GM19238 (cell line): ENCODE data around the gene VPS11.
A peak's percentile ranks its signal among the peaks of the same experiment; 100 is the strongest.

Experiments
- DNase-seq: peaks from one replicate; pipeline ENCODE4 v3.0.0; 2011; ENCODE audit warnings: low spot score; ENCODE audit not compliant: insufficient read length

VPS11 gene

DNA sequence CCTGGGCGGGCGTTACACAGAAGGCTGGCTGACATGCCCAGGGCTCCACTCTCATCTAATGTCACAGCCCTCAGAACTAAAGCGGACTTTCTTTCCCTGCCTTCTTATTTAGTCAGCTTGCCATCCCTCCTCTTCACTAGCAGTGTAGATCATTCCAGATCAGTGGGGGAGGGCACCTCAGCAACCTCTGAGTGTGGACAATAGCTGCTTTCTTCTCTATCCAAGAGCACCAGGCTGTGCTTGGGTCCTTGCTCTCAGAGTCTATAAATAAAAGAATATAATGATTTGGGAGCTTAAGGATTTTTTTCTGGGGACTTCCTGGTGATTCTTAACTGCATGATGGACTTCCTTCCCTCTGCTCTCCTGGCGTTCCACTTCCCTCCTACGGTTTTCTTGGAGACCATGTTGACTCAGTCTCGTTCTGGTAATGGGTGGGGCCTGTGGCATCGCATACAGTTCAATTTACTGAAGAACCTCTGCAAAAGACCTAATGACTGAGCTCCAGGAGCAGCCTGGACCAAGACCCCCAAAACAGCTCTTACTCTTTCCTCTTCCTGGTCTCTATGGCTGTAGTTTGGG is 14.2 kb downstream of the VPS11 start:
- no peak for DNase-seq

DNA sequence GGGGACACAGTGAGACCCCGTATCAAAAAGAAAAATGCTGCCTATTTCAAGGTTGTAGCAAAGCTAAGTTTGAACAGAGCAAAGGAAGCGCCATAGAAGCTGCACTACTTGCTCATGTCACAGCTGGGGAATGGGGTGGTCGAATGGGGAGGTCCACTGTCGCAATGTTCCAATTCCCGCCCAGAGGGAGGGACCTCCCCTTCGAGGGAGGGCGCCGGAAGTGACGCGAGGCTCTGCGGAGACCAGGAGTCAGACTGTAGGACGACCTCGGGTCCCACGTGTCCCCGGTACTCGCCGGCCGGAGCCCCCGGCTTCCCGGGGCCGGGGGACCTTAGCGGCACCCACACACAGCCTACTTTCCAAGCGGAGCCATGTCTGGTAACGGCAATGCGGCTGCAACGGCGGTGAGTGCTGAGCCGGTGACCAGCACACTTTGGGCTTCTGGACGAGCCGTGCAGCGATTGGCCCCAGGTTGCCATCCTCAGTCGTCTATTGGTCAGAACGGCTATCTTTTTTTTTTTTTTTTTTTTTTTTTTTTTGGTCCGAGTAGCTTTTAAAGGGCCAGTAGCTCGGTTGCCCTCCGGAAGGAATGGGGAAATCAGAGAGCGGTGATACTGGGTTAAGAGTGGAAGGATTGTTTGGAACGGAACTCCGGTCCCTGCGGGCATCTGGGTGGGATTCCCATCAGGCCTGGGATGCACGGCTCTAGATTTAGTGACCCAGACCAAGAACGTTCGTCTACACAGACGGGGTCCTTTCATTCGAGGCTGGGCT is 17.2 kb downstream of the VPS11 start, which contains the start of gene HMBS:
HMBS (plus strand) TSS at position 219 of the 774 bp plus-strand sequence; CDS start at position 372, 153 bp downstream.
- DNase-seq = peak; percentile 92

DNA sequence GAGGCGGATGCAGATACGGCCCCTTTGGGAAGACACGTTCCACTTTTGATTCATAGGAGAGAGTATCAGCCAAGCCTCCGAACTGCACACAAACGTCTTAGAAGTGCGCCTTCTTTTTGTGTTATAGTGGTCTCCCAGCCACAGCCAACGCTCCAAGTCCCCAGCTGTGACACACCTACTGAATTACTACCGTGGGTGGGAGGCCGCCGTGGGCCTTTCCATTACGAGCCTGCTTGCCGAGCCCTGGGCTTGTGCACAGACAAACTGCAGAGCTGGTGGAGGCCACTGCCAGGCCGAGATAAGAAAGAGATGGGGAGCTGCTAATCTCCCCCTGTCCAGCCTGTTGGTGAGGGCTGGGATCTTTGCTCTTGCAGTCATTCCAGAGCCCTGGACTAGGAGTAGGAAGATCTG is 17.8 kb downstream of the VPS11 start:
- DNase-seq = no peak

GRCh38 chr11:119087123-119087522 is 19.5 kb downstream of the VPS11 start:
- DNase-seq = no peak

DNA sequence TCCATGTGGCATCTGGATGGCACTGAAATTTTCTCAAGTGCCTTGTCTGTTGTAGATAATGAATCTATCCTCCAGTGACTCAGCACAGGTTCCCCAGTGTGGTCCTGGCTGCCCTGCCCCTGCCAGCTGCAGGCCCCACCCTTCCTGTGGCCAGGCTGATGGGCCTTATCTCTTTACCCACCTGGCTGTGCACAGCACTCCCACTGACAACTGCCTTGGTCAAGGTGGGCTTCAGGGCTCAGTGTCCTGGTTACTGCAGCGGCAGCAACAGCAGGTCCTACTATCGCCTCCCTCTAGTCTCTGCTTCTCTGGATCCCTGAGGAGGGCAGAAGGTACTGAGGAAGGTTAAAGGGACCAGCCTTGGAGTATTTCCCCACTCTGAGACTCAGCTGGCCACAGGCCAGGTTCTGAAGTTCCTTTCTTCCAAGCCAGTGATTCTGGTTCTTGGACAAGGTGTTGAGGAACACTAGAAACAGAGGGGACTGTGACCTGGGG is 20.2 kb downstream of the VPS11 start:
- DNase-seq = no peak

GRCh38 chr11:119088406-119088805 is 20.8 kb downstream of the VPS11 start:
- no peak for DNase-seq

DNA sequence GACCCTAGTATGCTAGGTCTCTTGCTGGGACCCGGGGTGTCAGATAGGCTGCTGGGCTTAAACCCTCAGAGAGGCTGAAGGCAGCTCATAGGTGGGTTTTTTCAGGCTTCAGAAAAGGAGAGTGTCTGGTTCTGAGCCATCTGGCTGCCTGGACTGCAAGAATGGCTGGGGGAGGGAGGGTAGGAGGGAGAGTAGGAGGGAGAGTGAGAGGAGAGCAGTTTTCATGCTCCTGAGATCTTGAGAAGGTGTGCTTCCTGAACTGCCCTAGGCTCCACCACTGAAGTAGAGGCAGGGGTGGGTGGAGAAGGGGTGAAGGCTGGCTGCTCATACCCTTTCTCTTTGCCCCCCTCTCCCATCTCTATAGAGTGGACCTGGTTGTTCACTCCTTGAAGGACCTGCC is 21.7 kb downstream of the VPS11 start:
- DNase-seq = no peak

- no peak for DNase-seq
These were observed 23.6 kb downstream of the VPS11 start for GRCh38 chr11:119091178-119091577.

GRCh38 chr11:119091966-119092879 is 24.6 kb downstream of the VPS11 start:
- DNase-seq = no peak

DNA sequence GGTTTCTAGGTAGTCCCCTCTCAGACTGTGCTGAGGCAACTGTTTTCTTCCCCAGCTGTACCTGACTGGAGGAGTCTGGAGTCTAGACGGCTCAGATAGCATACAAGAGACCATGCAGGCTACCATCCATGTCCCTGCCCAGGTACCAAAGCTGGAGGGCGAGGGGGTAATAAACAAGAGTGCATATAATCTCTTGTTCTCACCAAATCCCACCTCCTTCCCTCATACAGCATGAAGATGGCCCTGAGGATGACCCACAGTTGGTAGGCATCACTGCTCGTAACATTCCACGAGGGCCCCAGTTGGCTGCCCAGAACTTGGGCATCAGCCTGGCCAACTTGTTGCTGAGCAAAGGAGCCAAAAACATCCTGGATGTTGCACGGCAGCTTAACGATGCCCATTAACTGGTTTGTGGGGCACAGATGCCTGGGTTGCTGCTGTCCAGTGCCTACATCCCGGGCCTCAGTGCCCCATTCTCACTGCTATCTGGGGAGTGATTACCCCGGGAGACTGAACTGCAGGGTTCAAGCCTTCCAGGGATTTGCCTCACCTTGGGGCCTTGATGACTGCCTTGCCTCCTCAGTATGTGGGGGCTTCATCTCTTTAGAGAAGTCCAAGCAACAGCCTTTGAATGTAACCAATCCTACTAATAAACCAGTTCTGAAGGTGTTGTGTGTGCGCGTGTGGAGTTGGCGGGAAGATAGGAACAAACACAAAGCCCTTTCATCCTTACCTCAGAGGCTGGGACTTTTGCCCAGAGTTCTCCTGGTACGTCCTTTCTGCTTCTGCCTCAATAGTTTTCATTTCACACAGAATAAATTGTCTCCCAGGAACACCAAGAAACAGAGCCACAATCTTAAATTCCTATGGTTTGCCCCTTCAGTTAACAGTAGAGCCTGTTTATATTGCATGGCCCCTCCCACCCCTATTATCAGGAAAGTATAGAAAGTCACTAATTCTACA is 25.5 kb downstream of the VPS11 start:
- no peak for DNase-seq

- DNase-seq = no peak
These were observed 26.6 kb downstream of the VPS11 start for GRCh38 chr11:119093942-119094815.

DNA sequence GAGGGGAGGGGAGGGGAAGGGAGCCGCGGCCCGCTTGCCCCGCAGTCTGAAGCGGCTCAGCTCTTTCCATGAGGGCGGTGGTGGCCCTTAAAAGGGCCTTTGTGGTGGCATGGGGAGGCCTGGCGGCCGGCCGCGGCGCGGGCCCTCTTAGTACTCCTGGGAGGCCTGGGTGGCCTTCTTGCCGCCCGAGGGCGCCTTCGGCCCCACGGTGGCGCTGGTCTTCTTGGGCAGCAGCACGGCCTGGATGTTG is 27.1 kb downstream of the VPS11 start:
- DNase-seq = peak; percentile 37

GRCh38 chr11:119095066-119095880 is 27.7 kb downstream of the VPS11 start:
- DNase-seq = peak; percentile 96

DNA sequence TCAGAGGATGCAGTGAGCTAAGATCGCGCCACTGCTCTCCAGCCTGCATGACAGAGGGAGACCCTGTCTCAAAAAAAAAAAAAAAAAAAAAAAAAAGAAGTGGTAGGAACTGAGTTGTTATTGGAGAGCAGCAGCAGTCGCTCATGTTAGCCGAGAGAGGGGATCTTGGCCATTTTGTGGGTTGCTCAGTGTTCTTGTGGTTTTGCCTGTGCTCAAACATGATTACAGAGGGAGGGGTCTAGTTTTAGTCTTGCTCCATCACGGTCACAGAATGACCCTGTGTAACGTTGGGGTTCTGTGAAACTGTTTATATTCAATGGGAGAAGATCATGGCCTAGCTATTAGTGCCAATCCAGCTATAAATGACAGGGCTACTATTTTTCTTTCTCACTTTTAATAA is 32.1 kb downstream of the VPS11 start:
- DNase-seq = no peak

- DNase-seq = no peak
These were observed 32.8 kb downstream of the VPS11 start for GRCh38 chr11:119100246-119100970.

DNA sequence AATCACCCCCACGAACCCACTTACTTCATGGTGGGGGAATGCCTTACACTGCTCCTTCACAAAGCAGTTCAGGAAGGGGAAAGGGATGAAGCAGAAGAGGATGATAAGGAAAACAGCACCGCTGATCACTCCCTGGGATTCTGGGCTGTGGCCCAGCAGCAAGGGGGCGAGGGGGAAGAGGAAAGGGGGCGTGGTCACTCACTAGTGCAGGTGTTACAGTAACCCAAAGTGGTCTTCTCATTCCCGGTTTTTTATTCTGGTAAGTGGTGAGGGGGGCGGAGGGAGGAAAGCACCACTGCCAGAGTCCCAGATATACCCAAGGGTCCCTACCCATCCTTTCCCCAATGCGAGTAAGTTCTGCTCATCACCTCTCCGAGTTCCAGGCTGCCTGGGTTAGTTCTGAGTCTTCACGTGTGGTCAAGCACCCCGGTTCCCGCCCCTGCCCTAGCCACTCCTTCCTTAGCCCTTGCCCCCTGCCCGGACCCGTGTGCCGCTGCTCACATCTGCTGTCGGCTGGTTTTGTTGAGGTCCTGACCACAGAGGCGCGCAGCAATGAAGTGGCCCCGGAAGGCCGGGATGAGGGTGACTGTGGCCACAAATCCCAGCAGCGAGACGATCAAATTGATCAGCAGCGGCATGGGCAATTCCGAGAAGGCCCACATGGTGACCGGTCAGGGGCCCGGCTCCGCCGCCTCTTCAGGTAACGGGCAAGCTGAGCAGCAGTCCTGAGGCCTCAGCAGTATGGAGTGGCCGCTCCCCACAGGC is 33.6 kb downstream of the VPS11 start:
- peak; percentile 32 for DNase-seq

GRCh38 chr11:119101759-119102423 is 34.3 kb downstream of the VPS11 start, which contains the start of gene DPAGT1:
Gene DPAGT1 (minus strand): TSS chr11:119101853. CDS start chr11:119101655, 198 bp downstream.
- peak; percentile 74 for DNase-seq
